Measurements from ENCODE around the gene PREX1.

Gene PREX1

DNA sequence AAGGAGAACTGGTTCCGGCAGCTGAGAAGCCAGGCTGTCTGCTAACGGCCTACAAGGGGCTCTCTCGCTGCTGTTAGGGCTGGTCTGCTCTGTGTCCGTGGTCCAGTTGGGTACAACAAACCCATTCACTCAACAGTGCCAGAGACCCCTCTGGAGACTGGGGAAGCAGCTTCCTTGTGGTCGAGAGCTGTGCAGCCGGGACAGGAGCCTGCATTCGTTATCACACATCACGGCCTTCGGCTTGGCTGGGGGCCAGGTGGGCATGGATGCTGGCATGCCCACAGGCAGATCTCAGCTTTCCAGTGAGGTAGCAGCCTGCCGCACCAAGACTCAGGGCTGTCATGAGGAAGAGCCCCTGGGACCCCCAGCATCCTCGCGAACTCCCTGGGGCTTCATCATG lies 124.7 kb downstream of the PREX1 start:
- no peaks in the 10 kb centered on the region for H3K4me1 ChIP-seq (ENCODE audit: control insufficient read depth, insufficient read depth, low read length)
- no peak overlapping the region for H3K4me3 ChIP-seq (ENCODE audit: low read depth, low read length)
- no peaks in the 10 kb centered on the region for H3K36me3 ChIP-seq (ENCODE audit: control insufficient read depth, insufficient read depth, low read length)
- no peaks in the 10 kb centered on the region for H3K27me3 ChIP-seq (ENCODE audit: control insufficient read depth, insufficient read depth, low read length)
- no peaks in the 10 kb centered on the region for H3K9me3 ChIP-seq (ENCODE audit: control insufficient read depth, insufficient read depth, low read length)
- H3K9ac ChIP-seq (ENCODE audit: low read depth, low read length) = no peak overlapping the region

DNA sequence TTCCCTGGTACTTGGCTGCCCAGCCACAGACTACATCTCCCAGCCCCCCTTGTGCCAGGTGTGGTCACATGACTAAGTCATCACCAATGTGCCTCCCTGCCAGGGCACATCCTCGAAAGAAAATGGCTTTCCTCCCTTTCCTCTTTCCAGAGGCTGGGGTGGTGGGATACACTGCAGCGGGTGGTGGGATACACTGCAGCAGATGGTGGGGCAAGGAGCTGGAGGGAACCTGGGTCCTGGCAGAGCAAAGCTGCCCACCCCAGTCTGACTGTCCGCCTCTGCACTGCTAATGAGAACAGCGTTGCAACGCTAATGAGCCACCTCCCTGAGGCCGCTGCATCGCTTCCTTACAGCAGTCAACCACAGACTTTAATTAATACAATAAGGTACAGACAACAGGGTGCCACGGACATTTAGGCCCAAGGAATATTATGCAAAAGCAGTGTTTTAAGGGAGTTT lies 125.3 kb downstream of the PREX1 start:
- H3K27me3 ChIP-seq (ENCODE audit: control insufficient read depth, insufficient read depth, low read length) = no peaks in the 10 kb centered on the region

DNA sequence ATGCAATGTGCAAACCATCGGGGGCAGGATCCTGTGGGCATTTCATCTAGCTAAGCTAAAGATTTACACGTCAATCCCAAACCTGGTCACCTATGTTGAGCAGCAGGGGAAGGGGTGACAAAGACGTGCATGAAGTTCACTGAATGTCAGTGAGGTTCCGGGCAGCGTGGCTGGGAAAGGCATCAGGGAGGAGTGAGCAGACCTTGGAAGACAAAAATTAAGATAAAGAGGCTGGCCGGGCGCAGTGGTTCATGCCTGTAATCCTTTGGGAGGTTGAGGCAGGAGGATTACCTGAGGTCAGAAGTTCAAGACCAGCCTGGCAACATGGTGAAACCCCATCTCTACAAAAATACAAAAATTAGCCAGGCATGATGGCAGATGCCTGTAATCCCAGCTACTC lies 126.1 kb downstream of the PREX1 start:
- H3K4me3 ChIP-seq (ENCODE audit: low read depth, low read length) = no peak overlapping the region
- H3K4me1 ChIP-seq (ENCODE audit: control insufficient read depth, insufficient read depth, low read length) = no peaks in the 10 kb centered on the region
- no peaks in the 10 kb centered on the region for H3K27me3 ChIP-seq (ENCODE audit: control insufficient read depth, insufficient read depth, low read length)
- H3K9ac ChIP-seq (ENCODE audit: low read depth, low read length) = no peak overlapping the region
- H3K36me3 ChIP-seq (ENCODE audit: control insufficient read depth, insufficient read depth, low read length) = no peaks in the 10 kb centered on the region
- H3K9me3 ChIP-seq (ENCODE audit: control insufficient read depth, insufficient read depth, low read length) = no peaks in the 10 kb centered on the region

More for the DNA sequence above, 125.3 kb downstream of the PREX1 start:
- Histone ChIP-seq H3K4me3 (ENCODE audit: low read depth, low read length) (no peak overlapping the region), H3K4me1 (ENCODE audit: control insufficient read depth, insufficient read depth, low read length) (no peaks in the 10 kb centered on the region), H3K9ac (ENCODE audit: low read depth, low read length) (no peak overlapping the region), H3K9me3 (ENCODE audit: control insufficient read depth, insufficient read depth, low read length) (no peaks in the 10 kb centered on the region), H3K36me3 (ENCODE audit: control insufficient read depth, insufficient read depth, low read length) (no peaks in the 10 kb centered on the region)

DNA sequence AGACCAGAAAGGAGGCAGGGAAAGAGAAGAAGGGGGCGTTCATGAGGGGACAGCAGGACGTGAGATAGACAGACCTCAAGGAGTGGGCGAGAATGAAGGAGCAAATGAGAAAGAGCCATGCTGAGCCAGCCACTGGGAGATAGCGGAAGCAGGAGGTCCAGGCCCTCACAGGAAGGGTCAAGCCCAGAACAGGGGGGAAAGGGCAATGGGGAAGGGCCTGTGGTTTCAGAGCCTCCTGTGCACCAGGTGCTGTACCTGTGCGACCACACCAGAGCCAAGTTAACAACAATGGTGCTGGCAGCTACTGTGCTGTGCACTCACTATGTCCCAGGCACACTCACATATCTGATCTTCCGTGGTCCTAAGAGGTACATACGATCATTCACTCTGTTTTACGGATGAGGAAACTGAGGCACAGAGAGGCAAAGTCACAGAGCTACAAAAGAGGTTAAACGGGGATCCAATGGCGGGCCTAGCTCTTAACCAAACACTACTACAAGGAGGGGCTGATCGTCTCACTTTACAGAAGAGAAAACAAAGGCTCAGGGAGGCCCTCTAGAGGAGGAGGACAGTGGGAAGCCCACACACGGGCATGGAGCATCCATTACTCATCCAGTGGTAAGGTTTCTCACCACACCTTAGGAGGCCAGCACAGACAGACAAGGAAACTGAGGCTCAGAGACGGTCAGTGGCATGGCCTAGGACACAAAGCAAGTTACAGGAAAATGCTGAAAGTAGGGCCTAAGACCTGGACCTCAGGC lies 129.1 kb downstream of the PREX1 start:
- Histone ChIP-seq H3K4me3 (ENCODE audit: low read depth, low read length) (no peak overlapping the region), H3K9ac (ENCODE audit: low read depth, low read length) (no peak overlapping the region), H3K9me3 (ENCODE audit: control insufficient read depth, insufficient read depth, low read length) (no peaks in the 10 kb centered on the region), H3K4me1 (ENCODE audit: control insufficient read depth, insufficient read depth, low read length) (no peaks in the 10 kb centered on the region), H3K36me3 (ENCODE audit: control insufficient read depth, insufficient read depth, low read length) (no peaks in the 10 kb centered on the region), H3K27me3 (ENCODE audit: control insufficient read depth, insufficient read depth, low read length) (no peaks in the 10 kb centered on the region)

DNA sequence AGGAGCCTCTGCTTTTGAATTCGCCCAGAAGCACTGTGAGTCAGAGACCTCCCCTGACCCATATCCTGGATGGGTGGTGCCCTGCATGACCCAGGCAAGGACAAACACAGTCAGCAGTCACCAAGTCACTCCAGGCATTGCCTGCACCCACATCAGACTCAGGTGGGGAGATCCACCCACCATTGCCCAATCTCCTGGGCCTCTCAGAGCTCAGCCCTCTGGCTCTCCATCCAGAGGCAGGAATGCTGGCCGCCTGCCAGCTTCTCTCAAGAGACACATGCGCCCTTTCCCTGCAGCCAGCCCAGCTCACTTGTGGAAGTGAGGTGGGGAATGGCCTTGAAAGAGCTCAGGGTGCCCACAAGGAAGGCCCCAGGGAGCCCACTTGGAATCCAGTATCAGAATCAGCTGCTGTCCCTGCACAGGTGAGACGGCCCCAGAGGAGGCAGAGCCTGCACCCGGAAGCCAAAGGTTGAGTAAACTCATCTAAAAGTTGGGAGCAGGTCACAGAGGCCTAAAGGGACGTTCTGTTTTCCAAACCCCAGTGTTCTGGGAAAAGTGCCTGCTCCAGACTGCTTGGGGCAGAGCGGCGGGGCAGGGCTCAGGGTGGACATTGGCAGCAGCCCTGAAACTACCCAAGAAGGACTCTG lies 129.8 kb downstream of the PREX1 start:
- H3K27me3 ChIP-seq (ENCODE audit: control insufficient read depth, insufficient read depth, low read length) = no peaks in the 10 kb centered on the region
- H3K36me3 ChIP-seq (ENCODE audit: control insufficient read depth, insufficient read depth, low read length) = no peaks in the 10 kb centered on the region
- H3K4me1 ChIP-seq (ENCODE audit: control insufficient read depth, insufficient read depth, low read length) = no peaks in the 10 kb centered on the region
- H3K4me3 ChIP-seq (ENCODE audit: low read depth, low read length) = no peak overlapping the region
- no peaks in the 10 kb centered on the region for H3K9me3 ChIP-seq (ENCODE audit: control insufficient read depth, insufficient read depth, low read length)
- H3K9ac ChIP-seq (ENCODE audit: low read depth, low read length) = no peak overlapping the region

DNA sequence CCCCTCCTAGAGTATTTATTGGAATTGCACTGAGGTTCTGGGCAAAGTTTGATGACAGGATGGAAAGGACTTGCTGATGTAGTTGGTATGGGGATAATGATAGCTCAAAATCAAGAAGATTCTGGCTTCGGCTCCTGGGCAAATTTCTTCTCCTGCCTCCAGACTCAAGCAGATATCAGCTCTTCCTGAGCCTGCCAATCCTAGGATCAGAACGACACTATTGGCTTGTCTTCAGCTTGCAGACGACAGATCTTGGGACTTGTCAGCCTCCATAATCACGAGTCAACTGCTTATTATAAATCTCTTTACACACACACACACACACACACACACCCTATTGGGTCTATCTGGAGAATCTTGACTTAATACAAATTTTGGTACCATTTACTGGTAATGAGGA lies 131.1 kb downstream of the PREX1 start:
- Histone ChIP-seq H3K9me3 (ENCODE audit: control insufficient read depth, insufficient read depth, low read length) (no peaks in the 10 kb centered on the region), H3K4me1 (ENCODE audit: control insufficient read depth, insufficient read depth, low read length) (no peaks in the 10 kb centered on the region), H3K27me3 (ENCODE audit: control insufficient read depth, insufficient read depth, low read length) (no peaks in the 10 kb centered on the region), H3K9ac (ENCODE audit: low read depth, low read length) (no peak overlapping the region), H3K4me3 (ENCODE audit: low read depth, low read length) (no peak overlapping the region), H3K36me3 (ENCODE audit: control insufficient read depth, insufficient read depth, low read length) (no peaks in the 10 kb centered on the region)

DNA sequence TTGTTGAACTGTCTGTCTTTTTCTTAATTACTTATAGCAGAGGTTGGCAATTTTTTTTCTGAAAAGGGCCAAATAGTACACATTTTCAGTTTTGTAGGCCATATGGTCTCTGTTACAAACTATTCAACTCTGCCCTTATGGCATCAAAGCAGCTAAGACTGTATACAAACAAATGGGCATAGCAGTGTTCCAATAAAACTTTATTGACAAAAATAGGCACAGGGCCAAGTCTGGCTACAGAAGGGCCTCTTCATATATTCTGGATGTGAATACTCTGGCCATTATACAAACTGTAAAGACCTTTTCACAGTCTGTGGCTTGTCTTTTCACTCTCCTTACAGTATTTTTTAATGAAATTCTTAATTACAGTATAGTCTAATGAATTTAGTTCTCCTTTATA lies 132.1 kb downstream of the PREX1 start:
- no peaks in the 10 kb centered on the region for H3K4me1 ChIP-seq (ENCODE audit: control insufficient read depth, insufficient read depth, low read length)
- no peak overlapping the region for H3K4me3 ChIP-seq (ENCODE audit: low read depth, low read length)
- H3K27me3 ChIP-seq (ENCODE audit: control insufficient read depth, insufficient read depth, low read length) = no peaks in the 10 kb centered on the region
- no peaks in the 10 kb centered on the region for H3K36me3 ChIP-seq (ENCODE audit: control insufficient read depth, insufficient read depth, low read length)
- H3K9me3 ChIP-seq (ENCODE audit: control insufficient read depth, insufficient read depth, low read length) = no peaks in the 10 kb centered on the region
- H3K9ac ChIP-seq (ENCODE audit: low read depth, low read length) = no peak overlapping the region

DNA sequence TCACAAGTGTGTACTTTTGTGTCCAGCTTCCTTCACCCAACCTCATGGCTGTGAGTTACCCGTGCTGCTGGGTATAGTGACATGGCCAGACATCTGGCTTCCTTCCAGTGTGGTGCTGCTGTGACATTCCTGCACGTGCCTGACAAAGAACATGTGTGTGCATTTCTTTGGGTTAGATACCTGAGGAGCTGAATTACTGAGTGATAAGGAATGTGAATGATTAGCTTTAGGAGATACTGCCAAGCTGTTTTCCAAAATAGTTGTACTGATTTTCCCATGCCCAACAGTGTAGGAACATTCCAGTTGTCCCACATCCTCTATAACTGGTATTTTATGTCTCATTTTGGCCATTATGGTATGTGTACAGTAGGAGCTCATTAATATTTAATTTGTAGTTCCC lies 132.5 kb downstream of the PREX1 start:
- Histone ChIP-seq H3K9ac (ENCODE audit: low read depth, low read length) (no peak overlapping the region), H3K36me3 (ENCODE audit: control insufficient read depth, insufficient read depth, low read length) (no peaks in the 10 kb centered on the region), H3K27me3 (ENCODE audit: control insufficient read depth, insufficient read depth, low read length) (no peaks in the 10 kb centered on the region), H3K4me1 (ENCODE audit: control insufficient read depth, insufficient read depth, low read length) (no peaks in the 10 kb centered on the region), H3K9me3 (ENCODE audit: control insufficient read depth, insufficient read depth, low read length) (no peaks in the 10 kb centered on the region), H3K4me3 (ENCODE audit: low read depth, low read length) (no peak overlapping the region)

DNA sequence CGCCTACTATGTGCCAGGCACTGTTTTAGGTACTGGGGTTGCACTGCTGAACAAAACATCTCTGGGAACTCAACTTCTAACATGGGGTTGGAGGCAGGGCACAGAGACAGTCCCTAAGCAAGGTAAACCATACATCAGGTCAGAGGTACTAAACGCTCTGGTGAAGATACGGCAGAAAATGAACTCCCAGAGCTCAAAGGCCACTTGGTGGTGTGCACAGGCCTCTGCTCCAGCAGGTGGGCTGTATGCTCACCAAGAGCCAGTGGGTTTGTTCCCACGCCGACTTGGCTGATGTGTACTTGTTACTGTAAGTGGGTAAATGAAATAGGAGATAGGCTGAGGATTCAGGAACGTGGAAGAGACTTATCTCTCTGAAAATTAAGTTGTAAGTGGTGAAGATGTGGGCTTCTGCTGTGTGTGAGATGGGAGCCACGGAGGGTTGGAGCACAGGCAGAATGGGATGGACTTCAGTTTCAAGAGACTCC lies 133.4 kb downstream of the PREX1 start:
- Histone ChIP-seq H3K27me3 (ENCODE audit: control insufficient read depth, insufficient read depth, low read length) (no peaks in the 10 kb centered on the region), H3K4me3 (ENCODE audit: low read depth, low read length) (no peak overlapping the region), H3K36me3 (ENCODE audit: control insufficient read depth, insufficient read depth, low read length) (no peaks in the 10 kb centered on the region), H3K9ac (ENCODE audit: low read depth, low read length) (no peak overlapping the region), H3K4me1 (ENCODE audit: control insufficient read depth, insufficient read depth, low read length) (no peaks in the 10 kb centered on the region), H3K9me3 (ENCODE audit: control insufficient read depth, insufficient read depth, low read length) (no peaks in the 10 kb centered on the region)

DNA sequence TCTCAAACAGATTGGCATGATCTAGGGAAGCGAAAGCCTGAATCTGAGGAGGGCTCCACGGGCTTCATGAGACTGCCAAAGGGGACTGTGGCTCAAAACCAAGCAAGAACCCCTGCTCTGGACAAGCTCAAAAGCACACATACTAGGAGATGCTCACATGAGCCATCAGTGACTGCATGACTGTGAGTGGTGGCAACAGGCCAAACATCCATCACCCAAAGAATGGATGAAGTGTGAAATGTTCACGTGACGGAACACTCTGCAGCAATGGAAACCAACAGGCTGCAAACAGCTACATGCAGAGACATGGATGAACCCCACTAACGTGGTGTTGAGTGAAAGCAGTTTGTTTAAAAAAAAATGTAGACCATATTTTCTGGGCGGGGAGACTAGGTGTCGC lies 136.3 kb downstream of the PREX1 start:
- Histone ChIP-seq H3K4me1 (ENCODE audit: control insufficient read depth, insufficient read depth, low read length) (no peaks in the 10 kb centered on the region), H3K36me3 (ENCODE audit: control insufficient read depth, insufficient read depth, low read length) (no peaks in the 10 kb centered on the region), H3K27me3 (ENCODE audit: control insufficient read depth, insufficient read depth, low read length) (no peaks in the 10 kb centered on the region)

DNA sequence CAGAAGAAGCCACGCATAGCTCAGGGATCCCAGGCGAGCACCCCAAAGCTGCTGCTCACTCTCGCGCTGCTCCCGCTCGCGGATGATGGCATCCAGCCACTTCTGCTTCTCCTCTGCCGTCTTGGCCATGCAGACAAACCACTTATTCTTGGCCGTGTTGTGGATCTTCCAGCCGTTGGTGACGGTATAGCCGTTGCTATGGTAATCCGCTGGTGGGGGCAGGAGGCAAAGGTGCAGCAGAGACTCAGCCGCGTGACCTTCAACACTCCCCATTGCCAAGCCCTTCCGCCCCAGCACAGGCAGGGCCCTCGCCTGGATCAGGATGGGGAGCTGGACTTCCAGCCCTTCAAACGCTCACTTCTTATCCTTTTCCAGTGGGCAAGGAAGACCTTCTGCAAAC lies 136.9 kb downstream of the PREX1 start:
- Histone ChIP-seq H3K9me3 (ENCODE audit: control insufficient read depth, insufficient read depth, low read length) (no peaks in the 10 kb centered on the region), H3K27me3 (ENCODE audit: control insufficient read depth, insufficient read depth, low read length) (no peaks in the 10 kb centered on the region), H3K36me3 (ENCODE audit: control insufficient read depth, insufficient read depth, low read length) (no peaks in the 10 kb centered on the region), H3K9ac (ENCODE audit: low read depth, low read length) (no peak overlapping the region), H3K4me3 (ENCODE audit: low read depth, low read length) (no peak overlapping the region), H3K4me1 (ENCODE audit: control insufficient read depth, insufficient read depth, low read length) (no peaks in the 10 kb centered on the region)

More for the DNA sequence above, 136.3 kb downstream of the PREX1 start:
- no peak overlapping the region for H3K4me3 ChIP-seq (ENCODE audit: low read depth, low read length)
- H3K9me3 ChIP-seq (ENCODE audit: control insufficient read depth, insufficient read depth, low read length) = no peaks in the 10 kb centered on the region
- H3K9ac ChIP-seq (ENCODE audit: low read depth, low read length) = no peak overlapping the region
